ENCODE measurements around the gene HDAC9. TPM values are rescaled to one million over a fixed set of nuclear protein-coding genes. Genes with fewer than 3 reads are reported as not detected.

Gene HDAC9
- total RNA-seq, 2 donors from 2014 or later, result 8.3 to 31.9 TPM

DNA sequence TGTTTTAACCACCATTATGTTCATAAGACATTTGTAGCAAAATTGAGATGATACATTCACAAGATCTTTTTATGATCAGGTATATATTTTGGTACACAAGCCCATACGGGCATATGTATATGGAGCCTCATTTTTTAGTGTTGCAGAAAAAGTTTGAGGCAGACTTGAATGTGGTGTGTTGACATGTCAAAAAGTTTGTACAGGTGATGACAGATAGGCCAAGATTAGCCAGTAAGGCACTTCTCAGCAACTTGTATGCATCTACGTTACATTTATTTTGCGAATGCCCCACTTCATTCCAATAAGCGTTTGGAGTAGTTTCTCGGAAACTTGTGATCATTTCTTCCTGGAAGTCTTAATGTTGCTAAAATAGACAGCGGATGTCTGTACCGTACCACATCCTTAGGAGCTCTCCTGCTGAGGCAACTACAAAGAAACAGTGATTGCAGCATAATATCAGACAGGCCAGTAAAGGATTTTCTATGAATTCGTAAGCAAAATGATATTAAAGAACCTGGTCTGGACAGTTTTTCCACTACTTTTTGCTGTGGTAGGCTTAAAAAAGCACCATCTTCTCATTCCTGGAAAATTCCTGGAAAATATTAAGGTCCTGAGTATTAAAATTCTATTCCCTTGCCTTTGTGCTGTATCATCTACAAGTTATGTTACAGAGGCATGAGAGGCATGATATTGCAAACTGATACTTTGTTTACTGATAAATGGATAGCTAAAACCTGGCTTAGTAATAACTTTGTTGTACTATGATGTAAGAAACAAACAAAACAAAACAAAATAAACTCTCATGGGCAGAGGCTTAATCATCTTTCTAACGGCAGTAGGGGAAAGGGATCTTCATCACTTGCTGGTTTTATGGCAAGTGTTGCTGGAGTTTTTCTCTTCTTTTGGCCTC lies 153.6 kb downstream of the HDAC9 start:
- 96% methylated on average over 9 of the region's 9 CpGs for WGBS

DNA sequence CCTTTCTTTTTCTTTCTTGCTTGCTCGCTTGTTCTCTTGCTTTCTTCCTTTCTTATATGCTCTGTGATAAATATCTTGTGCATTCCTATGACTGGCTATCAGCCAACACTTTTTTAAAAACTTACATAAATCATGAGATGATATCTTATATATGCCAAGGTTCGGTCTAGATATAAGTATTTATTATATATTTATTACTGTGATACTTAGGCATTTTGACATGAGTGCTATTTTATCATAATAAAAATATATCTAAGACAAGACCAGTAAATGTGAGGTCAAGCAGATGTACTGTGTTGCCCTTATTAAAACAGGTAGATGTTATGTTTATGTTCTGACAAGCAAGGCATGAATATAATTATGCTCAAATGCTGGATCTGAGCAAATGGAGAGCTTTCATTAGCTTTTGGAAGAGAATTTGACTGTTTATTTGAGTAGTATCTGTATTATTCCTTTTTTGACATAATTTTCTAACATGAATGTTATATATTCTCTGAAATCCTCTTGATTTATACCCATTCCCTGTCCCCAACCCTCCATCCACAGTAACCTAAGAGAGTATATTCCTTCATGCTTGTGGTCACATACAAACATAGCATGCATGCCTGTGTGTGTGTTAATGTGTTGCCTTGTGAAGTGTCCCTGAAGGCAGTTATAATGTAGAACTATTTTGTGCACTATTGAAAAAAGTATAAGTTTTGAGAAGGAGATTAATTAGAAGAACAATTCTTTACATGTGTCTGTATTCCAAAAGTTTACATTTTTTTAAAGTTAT lies 158.0 kb downstream of the HDAC9 start:
- H3K4me3 ChIP-seq, result no peak overlapping the region
- no peaks in the 10 kb centered on the region for H3K36me3 ChIP-seq
- whole genome bisulfite sequencing, result 68% methylated on average over 2 of the region's 2 CpGs
- H3K4me1 ChIP-seq (replicated peaks), result no peaks in the 10 kb centered on the region
- no peak overlapping the region for H3K27ac ChIP-seq
- H3K9me3 ChIP-seq, result no peaks in the 10 kb centered on the region
- no peak for DNase-seq (ENCODE audit: low spot score)
- intact Hi-C loops (cut with DNase I), result no loop called here
- TF ChIP-seq POLR2A (IDR thresholded peaks at IDR 0.05) (no peak), POLR2AphosphoS5 (IDR thresholded peaks at IDR 0.05) (no peak)
- TF ChIP-seq, protein P1, sequence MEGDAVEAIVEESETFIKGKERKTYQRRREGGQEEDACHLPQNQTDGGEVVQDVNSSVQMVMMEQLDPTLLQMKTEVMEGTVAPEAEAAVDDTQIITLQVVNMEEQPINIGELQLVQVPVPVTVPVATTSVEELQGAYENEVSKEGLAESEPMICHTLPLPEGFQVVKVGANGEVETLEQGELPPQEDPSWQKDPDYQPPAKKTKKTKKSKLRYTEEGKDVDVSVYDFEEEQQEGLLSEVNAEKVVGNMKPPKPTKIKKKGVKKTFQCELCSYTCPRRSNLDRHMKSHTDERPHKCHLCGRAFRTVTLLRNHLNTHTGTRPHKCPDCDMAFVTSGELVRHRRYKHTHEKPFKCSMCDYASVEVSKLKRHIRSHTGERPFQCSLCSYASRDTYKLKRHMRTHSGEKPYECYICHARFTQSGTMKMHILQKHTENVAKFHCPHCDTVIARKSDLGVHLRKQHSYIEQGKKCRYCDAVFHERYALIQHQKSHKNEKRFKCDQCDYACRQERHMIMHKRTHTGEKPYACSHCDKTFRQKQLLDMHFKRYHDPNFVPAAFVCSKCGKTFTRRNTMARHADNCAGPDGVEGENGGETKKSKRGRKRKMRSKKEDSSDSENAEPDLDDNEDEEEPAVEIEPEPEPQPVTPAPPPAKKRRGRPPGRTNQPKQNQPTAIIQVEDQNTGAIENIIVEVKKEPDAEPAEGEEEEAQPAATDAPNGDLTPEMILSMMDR (IDR thresholded peaks at IDR 0.05), result no peak
- no peaks in the 10 kb centered on the region for H3K27me3 ChIP-seq (replicated peaks; ENCODE audit: insufficient read depth)

More for the DNA sequence above, 153.6 kb downstream of the HDAC9 start:
- Histone ChIP-seq H3K27me3 (replicated peaks; ENCODE audit: insufficient read depth) (no peaks in the 10 kb centered on the region), H3K36me3 (no peaks in the 10 kb centered on the region), H3K27ac (no peak overlapping the region), H3K4me1 (replicated peaks) (no peaks in the 10 kb centered on the region), H3K4me3 (no peak overlapping the region), H3K9me3 (no peaks in the 10 kb centered on the region)
- TF ChIP-seq POLR2AphosphoS5 (IDR thresholded peaks at IDR 0.05), result no peak
- TF ChIP-seq, protein P1 (IDR thresholded peaks at IDR 0.05), result no peak
- TF ChIP-seq POLR2A (IDR thresholded peaks at IDR 0.05), result no peak
- DNase-seq (ENCODE audit: low spot score), result no peak
- intact Hi-C loops (cut with DNase I), result no loop called here

DNA sequence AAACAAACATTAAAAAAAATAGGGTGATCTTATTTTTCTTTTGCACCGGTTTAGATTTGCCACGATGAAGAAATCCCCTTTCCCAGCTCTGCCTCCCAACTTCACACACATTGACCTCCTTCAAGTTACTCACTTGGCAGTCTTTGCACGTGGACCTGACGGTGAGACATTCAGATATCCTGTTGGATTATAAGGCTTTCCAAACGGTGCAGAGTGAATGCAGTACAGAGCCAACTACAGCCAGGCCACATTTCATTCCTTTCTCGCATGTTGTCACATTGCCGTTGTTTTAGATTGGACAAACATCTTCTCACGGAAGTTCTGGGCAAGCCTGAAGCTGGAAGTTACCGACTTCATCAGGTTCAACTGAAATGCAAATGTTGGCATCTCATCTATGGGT lies 159.2 kb downstream of the HDAC9 start:
- Histone ChIP-seq H3K27me3 (replicated peaks; ENCODE audit: insufficient read depth) (no peaks in the 10 kb centered on the region), H3K27ac (no peak overlapping the region), H3K9me3 (no peaks in the 10 kb centered on the region), H3K4me3 (no peak overlapping the region), H3K4me1 (replicated peaks) (no peaks in the 10 kb centered on the region), H3K36me3 (no peaks in the 10 kb centered on the region)
- TF ChIP-seq, protein P1 (IDR thresholded peaks at IDR 0.05), result no peak
- no peak for TF ChIP-seq POLR2AphosphoS5 (IDR thresholded peaks at IDR 0.05)
- no peak for TF ChIP-seq POLR2A (IDR thresholded peaks at IDR 0.05)
- intact Hi-C loops (cut with DNase I), result no loop called here
- 82% methylated on average over 9 of the region's 9 CpGs for WGBS
- DNase-seq (ENCODE audit: low spot score), result no peak

DNA sequence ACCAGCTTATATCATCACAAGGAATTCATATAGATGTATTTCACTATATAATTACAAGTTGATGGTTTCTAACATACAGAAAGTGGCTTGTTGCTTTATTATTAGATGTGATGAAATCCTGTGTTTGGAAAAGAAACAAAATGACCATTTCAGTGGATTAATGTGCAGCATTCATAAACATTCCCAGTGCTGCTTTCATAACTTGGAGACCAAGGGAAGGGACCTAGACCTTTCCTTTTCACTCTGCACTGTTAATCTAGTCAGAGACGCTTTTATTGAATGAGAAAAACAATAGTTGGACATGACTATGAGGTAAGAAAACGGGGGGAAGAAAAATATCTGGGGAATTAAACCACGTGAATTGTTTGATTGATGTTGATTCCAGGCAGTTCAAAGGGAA lies 160.0 kb downstream of the HDAC9 start:
- Histone ChIP-seq H3K9me3 (no peaks in the 10 kb centered on the region), H3K27me3 (replicated peaks; ENCODE audit: insufficient read depth) (no peaks in the 10 kb centered on the region), H3K36me3 (no peaks in the 10 kb centered on the region), H3K4me3 (no peak overlapping the region), H3K27ac (no peak overlapping the region), H3K4me1 (replicated peaks) (no peaks in the 10 kb centered on the region)
- DNase-seq (ENCODE audit: low spot score), result no peak
- intact Hi-C loops (cut with DNase I), result no loop called here
- WGBS, result 34% methylated on average over 3 of the region's 3 CpGs
- TF ChIP-seq POLR2AphosphoS5 (IDR thresholded peaks at IDR 0.05), result no peak
- TF ChIP-seq, protein P1 (IDR thresholded peaks at IDR 0.05), result no peak

All from prostate gland (tissue), 2 donors.